HG03442 (cell line): ENCODE results near the gene CNNM1.

Source experiments
- ATAC-seq: cut with Tn5 transposase; IDR thresholded peaks from one replicate; pipeline ENCODE4 v1.9.1; 2021; ENCODE audit warnings: mild to moderate bottlenecking, moderate library complexity; ENCODE audit not compliant: unreplicated experiment

CNNM1 gene

DNA sequence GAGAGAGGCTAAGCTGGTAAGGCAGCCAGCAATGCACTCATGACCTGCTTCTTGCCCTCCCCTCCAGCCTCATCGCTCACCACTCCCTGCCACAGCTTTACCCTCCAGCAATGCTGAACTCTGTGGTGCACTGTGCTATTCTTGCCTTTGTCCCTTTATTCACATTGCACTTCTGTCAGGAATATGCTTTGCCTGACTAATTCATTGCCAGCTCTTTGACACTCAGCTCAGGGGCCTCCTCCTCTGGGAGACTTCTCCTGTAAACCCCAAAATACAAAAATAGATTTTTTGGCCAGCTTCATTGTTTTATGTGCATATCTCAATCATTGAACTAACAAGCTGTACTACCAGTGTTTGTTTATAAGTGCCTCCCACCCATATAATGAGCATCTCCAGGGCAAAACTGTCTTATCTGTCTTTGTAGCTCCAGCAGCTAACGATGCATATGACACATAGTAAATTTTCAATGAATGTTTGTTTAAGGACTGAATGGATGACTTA, 8.2 kb downstream of the CNNM1 start:
- ATAC-seq = no peak

DNA sequence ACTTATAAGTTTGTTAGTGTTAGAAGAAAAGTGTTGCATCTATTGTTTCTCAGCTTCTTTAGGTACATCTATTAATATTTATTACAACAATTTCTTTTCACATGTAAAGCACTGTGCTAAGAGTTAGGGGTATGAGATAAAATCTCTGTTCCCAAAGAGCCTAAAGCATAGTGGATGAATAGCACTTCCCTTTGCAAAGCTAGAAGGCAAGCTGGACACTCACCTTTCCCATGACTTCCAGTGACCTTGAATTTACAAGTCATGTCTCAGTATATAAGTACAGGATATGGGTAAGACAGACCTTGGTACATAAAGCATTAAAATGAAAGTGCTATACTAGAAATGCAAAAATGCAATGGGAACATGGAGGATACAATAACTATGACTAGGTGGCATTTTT, 8.7 kb downstream of the CNNM1 start:
- no peak for ATAC-seq

DNA sequence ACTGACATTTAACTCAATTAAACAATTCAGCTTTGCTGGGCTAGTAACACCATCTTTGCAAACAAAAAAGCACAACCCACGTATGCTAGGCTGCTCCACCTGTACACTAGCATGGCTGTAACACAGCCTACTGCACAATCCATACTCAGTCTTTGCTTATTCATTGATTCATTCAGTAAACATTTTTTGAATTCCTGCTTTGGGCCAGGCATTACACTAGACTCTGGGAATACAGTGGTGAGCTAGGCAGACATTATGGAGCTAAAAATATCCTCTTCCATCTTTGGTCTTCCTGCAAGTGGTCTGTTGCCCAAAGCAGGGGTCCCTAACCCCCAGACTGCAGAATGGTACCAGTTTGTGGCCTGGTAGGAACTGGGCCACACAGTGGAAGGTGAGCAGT, 9.9 kb downstream of the CNNM1 start:
- ATAC-seq = no peak

DNA sequence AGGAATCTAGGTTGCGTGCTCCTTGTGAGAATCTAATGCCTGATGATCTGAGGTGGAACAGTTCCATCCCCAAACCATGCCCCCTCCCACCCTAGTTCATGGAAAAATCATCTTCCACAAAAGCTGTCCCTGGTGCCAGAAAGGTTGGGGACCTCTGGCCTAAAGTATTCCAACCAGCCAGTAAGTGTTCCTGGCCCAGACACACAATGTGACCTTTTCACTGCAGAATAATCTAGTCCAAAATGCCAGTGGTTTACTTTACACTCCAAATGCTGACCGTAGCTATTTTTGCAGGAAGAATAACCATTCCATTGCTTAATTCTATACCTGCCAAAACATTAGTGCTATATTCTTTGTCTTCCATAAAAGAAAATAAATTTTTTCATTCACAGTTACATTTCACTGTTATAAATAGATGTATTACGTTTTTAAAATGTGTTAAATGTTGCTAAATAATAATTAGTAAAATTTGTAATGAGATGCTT, 10.4 kb downstream of the CNNM1 start:
- no peak for ATAC-seq

DNA sequence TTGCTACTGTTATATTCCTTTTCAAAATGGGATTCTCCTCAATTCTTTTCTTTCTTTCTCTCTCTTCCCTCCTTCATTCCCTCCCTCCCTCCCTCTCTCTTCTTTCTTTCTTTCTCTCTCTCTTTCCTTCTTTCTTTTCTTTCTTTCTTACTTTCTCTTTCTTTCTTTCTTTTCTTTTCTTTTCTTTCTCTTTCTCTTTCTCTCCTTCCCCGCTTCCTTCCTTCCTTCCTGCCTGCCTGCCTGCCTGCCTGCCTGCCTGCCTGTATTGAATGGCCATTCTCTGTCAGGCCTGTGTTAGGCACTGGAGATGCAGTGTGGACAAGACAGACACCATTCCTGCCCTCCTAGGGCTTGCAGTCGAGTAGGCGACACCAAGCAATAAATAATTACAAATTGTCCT, 11.5 kb downstream of the CNNM1 start:
- ATAC-seq = no peak

DNA sequence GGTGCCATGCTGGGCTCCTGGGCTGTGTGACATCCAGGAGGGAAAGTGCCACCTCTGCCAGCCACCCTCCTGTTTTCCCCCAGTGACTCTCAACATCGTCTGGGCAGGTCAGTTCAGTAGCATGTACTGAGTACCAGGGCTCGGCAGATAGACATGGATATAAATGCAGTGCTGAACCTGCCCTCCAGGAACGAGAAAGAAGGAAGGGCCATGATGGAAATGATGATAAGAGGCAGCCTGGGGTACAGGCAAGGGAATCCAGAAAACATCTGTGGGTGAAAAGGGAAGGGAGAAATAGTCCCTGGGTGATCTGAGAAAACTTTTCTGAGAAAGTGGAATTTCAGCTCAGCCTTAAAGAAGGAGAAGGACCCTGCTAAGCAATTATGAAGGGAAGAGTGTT, 12.1 kb downstream of the CNNM1 start:
- no peak for ATAC-seq

DNA sequence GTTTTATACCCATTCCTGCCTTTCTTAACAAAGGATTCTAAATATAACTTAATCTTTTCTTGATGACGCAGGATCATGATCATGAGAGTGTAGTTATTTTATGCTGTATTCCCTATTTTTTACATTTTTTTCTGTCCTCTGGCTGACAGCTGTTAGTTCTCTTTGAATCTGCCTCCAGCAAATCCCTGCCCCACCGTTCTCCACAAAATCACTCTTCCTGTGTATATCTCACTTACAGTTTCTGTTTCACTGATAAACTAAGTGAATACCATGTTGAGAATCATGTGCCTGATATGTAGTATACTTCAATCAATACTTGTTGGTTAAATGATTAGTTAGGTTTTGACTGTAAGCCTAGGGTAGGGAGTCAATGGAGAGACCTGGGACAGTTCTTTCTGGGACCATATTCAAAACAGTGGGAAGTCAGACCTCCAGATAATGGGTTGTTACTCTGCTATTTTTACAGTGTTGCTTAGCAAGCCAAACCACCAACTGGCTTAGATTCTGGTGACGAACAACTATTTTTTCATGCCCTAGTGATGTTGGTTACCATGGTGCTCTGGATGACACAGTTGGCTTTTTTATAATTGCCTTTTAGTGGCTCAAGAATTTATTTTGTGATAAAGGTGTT, 12.8 kb downstream of the CNNM1 start:
- no peak for ATAC-seq

DNA sequence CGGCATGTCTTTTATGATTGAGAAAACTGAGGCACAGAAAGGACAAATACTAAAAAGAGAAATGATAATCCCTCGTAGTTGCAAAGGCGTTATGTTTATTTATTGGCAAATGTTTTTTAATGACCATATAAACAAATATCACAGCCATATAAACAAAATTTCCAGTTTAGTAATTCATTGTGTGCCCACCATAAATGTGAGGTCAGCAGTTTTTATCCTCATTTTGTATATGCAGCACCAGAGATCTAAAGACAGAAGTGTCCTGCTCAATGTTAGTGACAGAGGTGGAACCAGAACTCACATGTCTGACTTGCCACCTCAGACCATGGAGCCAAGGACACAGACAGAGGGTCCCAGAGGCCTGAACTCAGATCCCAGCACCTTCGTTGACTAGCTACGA, 14.1 kb downstream of the CNNM1 start:
- ATAC-seq = no peak

DNA sequence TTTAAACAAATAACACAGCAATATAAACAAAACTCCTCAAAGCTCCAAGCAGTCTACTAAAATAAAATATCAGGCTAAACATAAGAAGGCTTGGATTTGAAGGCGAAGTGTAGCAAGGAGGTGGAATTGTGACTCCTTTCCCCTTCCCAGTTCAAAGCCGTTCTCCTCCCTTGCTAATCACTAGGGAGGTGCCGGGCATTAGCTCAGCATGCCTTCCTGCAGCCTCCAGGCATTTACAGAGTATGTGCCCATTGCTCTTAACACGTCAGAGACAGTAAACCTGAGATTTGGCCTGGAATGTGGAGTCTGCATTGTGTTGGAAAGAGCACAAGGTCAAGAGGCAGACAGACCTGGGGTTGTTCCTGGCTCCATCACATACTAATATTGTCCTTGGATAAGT, 15.6 kb downstream of the CNNM1 start:
- ATAC-seq = no peak

DNA sequence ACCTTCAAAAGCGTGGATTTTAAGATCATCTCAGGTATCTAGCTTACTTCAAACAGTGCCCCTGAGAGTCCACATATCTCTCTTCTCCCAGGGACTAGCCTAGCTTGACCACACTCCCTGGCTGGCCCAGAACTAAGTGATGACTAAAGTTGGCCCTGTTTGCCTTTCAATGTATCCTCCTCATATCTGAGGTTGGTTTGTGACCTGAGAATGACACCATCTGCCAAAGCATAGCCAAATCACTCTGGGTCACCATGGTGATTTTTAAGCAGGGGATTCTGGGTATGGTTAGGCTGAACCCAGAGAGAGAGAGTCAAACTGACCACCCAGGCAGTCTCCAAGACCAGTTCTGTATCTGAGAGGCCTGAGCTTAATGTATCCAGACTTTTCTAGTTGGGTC, 16.2 kb downstream of the CNNM1 start:
- no peak for ATAC-seq

DNA sequence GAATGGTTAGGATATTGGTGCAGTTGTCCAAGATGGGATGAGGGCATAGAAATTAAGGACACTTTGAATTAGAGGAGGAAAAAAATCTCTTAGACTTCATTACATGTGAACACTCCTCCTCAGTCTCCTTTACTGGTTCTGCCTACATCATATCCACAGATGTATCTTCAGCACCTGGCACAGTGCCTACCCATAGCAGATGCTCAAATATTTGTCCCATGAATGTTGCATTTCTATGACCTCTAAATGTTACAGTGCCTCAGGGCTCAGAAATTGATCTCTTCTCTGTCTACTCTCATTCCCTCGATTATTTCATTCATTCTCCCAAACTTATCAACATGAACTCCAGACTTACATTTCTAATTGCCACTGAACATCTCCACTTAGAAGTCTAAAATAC, 17.1 kb downstream of the CNNM1 start:
- no peak for ATAC-seq

DNA sequence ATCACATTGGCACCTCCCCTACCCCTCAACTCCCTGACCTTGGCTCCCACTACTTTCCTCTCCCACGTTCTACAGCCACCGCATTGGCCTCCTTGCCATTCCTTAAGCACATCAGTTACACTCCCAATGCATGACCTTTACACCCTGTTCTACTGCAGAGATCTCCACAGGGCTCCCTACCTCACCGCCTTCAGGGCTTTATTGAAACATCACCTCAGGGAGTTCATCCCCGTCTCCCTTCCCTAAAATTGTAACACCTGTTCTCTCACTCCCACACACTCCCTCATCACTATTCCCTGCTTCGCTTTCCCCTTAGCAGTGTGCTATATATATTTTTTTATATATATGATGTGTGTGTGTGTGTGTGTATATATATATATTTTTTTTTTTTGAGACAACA, 18.5 kb downstream of the CNNM1 start:
- no peak for ATAC-seq

DNA sequence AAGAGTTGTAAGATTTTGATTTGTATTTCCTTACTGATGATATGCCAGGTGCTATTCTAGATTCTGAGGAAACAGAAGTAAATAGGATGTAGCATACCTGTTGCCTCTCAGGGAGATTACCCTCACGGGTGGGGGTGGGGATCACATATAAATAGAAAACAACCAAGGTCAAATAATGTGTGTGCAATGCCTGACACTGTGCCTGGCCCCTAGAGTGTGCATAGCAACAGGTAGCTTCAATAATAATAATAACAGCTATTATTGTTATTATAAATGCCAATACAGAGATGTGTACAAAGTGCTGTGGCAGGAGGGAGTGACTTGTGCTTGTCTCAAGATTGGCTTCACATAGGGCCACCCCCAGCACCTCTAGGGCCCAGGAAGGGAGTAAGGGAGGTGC, 24.0 kb downstream of the CNNM1 start:
- ATAC-seq = no peak

DNA sequence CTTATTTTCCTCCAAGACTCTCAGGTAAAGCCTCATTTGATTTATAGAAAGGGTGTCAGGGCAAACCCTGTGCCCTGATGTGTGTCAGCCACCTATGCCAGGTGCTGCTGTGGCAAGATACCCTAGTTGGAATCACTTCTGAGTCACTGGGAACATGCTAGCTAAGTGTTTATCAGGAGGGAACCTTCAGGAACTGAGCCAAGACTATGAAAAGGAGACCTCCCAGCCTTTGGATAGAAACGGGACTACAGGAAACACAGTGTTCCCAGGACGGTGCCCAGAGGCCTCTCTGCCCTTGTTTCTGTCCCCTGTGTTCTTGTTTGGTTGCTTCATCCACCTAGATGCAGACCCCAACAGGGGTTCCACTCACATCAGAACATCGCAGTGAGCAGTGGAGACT, 28.5 kb downstream of the CNNM1 start:
- no peak for ATAC-seq

DNA sequence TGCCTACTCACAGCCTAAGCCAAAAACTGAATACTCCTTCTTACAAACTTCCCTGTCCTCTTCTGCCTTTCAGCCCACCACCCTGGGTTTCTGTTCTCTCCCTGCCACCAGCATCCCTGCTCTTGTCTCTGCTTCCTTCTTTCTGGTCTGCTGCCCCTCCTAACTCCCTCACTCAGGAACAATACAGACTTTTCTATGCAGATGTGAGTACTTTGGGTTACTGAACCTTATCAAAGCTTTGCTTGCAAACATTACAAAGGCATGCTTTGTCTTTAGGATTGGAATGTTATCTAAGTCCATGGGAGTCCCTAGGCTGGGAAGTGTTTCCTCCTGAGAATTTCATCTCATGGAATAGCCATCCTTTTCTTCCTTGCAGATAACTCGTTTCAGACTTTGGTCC, 28.9 kb downstream of the CNNM1 start:
- ATAC-seq = no peak

DNA sequence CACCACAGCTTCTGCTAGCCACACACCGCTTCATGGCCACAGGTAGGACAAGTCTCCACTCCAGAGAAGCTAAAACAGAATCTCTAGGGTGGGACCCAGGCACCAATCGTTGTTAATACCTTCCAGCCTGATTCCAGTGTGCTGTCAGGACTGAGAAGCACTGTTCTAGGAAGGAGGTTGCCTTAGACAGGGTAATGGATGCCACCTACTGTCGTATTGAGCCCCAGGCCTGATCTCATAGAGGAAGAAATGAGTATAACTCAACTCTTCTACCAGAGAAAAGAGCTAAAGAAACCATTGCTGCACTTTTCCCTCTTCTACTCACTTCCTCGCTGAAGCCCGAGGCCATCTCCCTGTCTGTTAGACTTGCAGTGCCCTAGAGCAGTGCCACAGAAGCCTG, 31.8 kb downstream of the CNNM1 start:
- no peak for ATAC-seq

DNA sequence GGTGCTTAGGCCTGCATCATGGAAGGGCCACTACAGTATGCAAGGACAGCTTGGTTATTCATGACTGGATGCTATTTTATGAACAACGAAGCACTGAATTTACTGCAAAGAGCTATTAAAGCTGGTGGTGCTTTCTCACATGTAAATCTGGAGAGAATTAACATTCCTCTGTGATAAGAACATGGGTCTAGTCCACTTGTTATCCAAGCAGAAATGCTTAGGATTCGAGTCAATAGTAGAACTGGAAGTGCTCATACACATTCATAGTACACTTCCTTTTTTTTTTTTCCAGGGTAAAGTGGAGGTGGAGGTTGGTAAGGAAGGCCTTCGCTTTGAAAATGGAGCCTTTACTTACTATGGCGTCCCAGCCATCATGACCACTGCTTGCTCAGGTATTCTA, 35.0 kb downstream of the CNNM1 start:
- ATAC-seq = no peak

DNA sequence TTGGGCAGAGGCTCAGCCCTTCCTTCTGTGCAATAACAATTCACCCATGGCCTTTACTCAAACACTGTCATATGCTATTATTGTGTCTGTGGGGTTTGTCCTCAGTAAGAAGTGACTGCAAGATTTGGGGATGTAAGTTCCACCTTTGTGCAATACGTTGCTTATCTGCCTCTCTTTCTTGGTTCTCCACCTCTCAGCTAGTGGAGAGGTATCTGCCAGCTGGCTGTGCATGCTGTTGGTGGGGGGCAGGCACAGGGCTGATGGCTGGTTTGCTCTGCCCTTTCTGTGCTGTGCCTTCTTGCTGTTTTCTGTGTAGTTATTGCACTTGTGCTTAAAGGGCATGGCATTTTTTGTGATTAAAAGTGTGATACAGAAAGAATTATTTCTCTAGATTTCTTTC, 36.2 kb downstream of the CNNM1 start:
- no peak for ATAC-seq

DNA sequence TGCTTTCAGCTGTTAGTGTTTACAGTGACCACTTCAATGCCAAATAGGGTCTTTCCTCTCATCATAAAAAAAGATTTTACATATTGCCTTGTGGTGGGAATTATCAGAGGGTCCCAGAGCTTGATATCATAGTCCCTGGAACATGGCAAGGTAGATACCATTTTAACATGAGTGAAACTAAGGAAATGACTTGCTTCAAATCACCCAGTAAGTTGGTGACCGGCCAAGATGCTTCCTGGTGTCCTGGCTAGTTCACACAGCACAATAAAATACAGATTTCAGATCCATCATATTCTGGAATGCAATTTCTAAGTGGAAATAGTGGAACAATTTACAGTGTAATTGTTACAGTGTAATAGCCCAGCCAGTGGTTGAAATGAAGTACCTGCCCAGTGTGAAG, 36.6 kb downstream of the CNNM1 start:
- no peak for ATAC-seq

DNA sequence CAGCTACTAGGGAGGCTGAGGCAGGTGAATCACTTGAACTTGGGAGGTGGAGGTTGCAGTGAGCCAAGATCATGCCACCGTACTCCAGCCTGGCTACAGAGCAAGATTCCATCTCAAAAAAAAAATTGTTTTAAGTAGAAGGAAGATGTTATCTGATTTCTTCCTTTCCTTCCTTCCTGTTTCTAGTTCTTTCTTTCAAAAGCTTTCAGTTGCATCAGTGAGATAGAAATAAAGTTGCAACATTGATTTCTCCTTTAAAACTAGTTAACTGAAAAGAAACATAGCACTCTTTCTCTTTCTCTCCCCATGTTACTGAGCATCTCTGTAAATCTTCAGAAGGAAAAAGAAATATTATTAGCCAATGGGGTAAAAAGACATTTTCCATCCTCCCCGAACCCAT, 37.5 kb downstream of the CNNM1 start:
- no peak for ATAC-seq

DNA sequence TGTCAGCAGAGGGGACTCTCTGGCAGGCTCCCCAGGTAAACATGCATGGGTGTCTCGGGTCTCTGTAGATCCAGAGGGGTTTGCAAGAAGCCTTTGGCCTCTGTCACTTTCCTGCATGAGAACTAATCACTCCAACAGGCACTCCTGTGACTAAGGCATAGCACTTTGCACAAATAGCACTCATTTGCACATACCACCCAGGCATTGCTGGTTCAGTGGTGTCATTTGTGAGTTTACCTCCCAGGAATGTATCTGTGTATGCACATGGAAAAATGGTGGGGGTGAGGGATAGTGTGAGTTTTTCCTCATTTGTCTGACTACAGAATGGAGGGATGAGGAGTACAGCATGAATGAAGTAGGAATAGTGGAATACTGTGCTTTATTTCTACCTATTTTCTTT, 39.5 kb downstream of the CNNM1 start:
- ATAC-seq = no peak

DNA sequence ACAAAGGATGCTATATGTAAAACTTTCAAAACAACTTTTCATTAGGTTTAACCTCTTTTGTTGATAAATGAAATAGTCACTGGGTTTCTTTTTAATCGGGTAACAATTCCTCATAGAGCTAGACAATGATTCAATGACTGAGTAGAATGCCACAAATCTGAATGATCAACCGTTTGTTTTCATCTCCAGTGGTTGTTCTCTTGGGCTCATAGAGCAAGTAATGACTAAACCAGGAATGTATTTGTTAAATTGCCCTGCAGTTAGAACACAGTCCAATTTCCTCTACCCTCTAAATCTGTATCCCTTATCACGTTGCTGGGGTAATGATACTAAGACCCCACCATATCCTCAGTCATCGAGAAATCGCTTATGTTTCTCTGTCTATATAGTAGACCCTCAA, 40.0 kb downstream of the CNNM1 start:
- ATAC-seq = no peak

DNA sequence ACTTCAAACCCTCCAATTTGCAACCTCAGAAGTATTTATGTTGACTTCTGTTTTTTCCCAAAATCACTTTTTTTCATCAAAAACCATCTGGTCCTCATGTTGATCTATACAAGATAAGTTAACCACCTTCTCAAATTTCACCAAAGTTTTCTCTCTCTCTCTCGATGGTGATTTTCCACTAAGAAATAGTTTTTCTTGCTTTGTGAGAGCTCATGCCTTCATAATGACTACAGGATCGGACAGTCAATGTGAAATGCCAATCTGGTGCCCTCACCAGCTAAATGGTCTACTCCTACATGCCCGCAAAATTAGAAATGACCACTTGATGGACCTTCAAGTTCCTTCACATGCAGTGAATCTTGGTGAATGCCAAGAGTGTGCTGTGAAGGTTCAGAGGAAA, 40.4 kb downstream of the CNNM1 start:
- no peak for ATAC-seq
